Measurements from ENCODE around the gene CFAP52.

- no peak for TF ChIP-seq CTCF (IDR thresholded peaks at IDR 0.05)
- TF ChIP-seq EP300 (IDR thresholded peaks at IDR 0.05): no peak
- TF ChIP-seq POLR2A (IDR thresholded peaks at IDR 0.05): no peak
These were observed 22.2 kb downstream of the CFAP52 start for GRCh38 chr17:9598661-9599060.
